Right lobe of liver (tissue), 6 donors: Measurements from ENCODE around the gene RPL18. TPM values are rescaled to one million over a fixed set of nuclear protein-coding genes. Genes with fewer than 3 reads are reported as not detected.

Experiments used
- ATAC-seq, 4 donors: fragments of 200-7000 bp; cut with Tn5 transposase; one replicate each; pipeline ENCODE4 v1.9.1; 2020; ENCODE audit warnings: mild to moderate bottlenecking in 4 of 4, moderate library complexity in 4 of 4
- DNase-seq, 3 donors: peaks; one replicate each; pipeline ENCODE4 v3.0.0-alpha.2; 2020
- H3K27ac ChIP-seq, 3 donors: fragments of 200-600 bp; one replicate each; pipeline ENCODE4 v1.8.0; 2022
- H3K27me3 ChIP-seq, 2 donors: fragments of 200-600 bp; one replicate each; pipeline ENCODE4 v1.8.0; 2022
- H3K36me3 ChIP-seq, 4 donors: fragments of 200-600 bp; sonication (generic) in 1 of 4; one replicate each; pipeline versions ENCODE4 v1.5.1 to v1.8.0; 2017 to 2022; ENCODE audit warnings: control low read depth in 1 of 4
- H3K4me1 ChIP-seq, 4 donors: fragments of 200-600 bp; sonication (generic) in 1 of 4; one replicate each; pipeline versions ENCODE4 v1.5.1 to v1.8.0; 2017 to 2022; ENCODE audit warnings: control low read depth in 1 of 4
- H3K4me3 ChIP-seq, 3 donors: fragments of 200-600 bp; one replicate each; pipeline ENCODE4 v1.8.0; 2022
- H3K9me3 ChIP-seq, 4 donors: fragments of 200-600 bp; sonication (generic) in 1 of 4; one replicate each; pipeline versions ENCODE4 v1.5.1 to v1.8.0; 2017 to 2022; ENCODE audit warnings: control low read depth in 1 of 4
- POLR2A ChIP-seq: fragments of 450-650 bp; IDR thresholded peaks from one replicate; pipeline ENCODE4 v1.6.1; 2017; ENCODE audit warnings: antibody characterized with exemption, mild to moderate bottlenecking
- WGBS: methylation state at CpG from one replicate; pipeline ENCODE4 v1.1.6; 2018; ENCODE audit warnings: low coverage, low lambda C conversion rate; ENCODE audit not compliant: insufficient coverage; ENCODE audit errors: missing lambda C conversion rate; 5-methylcytosine and 5-hydroxymethylcytosine counted together
- intact Hi-C, 2 donors: fragments of 100-400 bp; cut with DNase I; formaldehyde crosslinking; loops; one replicate each; pipeline versions ENCODE4 v1.11.2 to v1.14.1; 2022
- total RNA-seq, 6 experiments: library from RNA; depleted of rRNA in 2 of 6; stranded (reverse); fragments of >200 nt in 2 of 6; fragmentation: NEBNext Ultra II Directional in 3 of 6; extraction: Animal tissue kit (Norgen Biotek cat#: 25700) in 3 of 6; gene quantifications; one replicate each; pipeline versions ENCODE4 v1.1.0 to v1.2.4, GENCODE V29; 2016 to 2023
- TF ChIP-seq, protein P1 (sequence below), 4 donors: fragments of 200-600 bp in 3 of 4; fragments of 450-650 bp in 1 of 4; IDR thresholded peaks; one replicate each; pipeline versions ENCODE4 v1.5.1 to v1.8.0; 2016 to 2022; ENCODE audit warnings: antibody characterized with exemption in 4 of 4, mild to moderate bottlenecking in 2 of 4
- donor health status: DM: no; HTN: yes; CAD: no.
- donor health status: DM: no; HTN: no; CAD: no.
- donor health status: DM: no; HTN: no; CAD: no.
- donor health status: DM: no; HTN: yes; CAD: no.
- donor health status: DM: no; HTN: yes; CAD: no.

RPL18 gene
- total RNA-seq, 6 experiments from 2014 or later: 355 to 867 (median 385) TPM

DNA sequence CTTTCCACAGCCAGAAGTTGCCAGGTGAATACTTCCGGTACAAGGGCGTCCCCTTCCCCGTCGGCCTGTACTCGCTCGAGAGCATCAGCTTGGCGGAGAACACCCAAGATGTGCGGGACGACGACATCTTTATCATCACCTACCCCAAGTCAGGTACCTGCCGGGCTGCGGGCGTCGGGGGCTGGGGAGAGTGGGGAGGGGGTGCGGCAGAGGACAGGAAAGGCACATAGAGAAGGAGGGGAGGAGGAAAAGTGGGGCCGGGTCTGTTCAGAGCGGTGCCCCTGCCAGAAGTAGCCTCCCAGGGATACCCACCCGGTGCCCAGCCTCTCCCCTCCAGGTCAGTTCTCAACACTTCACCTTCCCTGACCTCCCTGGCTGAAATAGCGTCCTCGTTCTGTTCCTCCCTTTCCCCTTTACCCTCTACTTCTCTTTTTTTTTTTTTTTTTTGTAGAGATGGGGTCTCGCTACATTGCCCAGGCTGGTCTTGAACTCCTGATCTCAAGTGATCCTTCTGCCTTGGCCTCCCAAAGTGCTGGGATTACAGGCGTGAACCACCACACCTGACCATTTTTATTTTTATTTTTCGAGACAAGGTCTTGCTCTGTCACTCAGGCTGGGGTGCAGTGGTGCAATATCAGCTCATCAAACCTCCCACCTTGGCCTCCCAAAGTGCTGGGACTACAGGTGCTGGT, 42.9 kb downstream of the RPL18 start:
- Histone ChIP-seq H3K36me3 (no peaks in the 10 kb centered on the region), H3K27me3 (no peaks in the 10 kb centered on the region), H3K9me3 (no peaks in the 10 kb centered on the region), H3K27ac (no peak overlapping the region), H3K4me3 (no peak overlapping the region), H3K4me1 (no peaks in the 10 kb centered on the region)
- intact Hi-C loops: loop anchor here in 1 of 2 donors (10.0 kb wide), 1 partner anchor 81 kb away; no protein-coding TSS in a partner anchor
- TF ChIP-seq, protein P1, sequence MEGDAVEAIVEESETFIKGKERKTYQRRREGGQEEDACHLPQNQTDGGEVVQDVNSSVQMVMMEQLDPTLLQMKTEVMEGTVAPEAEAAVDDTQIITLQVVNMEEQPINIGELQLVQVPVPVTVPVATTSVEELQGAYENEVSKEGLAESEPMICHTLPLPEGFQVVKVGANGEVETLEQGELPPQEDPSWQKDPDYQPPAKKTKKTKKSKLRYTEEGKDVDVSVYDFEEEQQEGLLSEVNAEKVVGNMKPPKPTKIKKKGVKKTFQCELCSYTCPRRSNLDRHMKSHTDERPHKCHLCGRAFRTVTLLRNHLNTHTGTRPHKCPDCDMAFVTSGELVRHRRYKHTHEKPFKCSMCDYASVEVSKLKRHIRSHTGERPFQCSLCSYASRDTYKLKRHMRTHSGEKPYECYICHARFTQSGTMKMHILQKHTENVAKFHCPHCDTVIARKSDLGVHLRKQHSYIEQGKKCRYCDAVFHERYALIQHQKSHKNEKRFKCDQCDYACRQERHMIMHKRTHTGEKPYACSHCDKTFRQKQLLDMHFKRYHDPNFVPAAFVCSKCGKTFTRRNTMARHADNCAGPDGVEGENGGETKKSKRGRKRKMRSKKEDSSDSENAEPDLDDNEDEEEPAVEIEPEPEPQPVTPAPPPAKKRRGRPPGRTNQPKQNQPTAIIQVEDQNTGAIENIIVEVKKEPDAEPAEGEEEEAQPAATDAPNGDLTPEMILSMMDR (IDR thresholded peaks at IDR 0.05): no peak
- no peak for TF ChIP-seq POLR2A
- no peak for DNase-seq
- peak in 1 of 4 donors; percentile 17 for ATAC-seq
- 75% methylated on average over 15 of the region's 23 CpGs for WGBS

DNA sequence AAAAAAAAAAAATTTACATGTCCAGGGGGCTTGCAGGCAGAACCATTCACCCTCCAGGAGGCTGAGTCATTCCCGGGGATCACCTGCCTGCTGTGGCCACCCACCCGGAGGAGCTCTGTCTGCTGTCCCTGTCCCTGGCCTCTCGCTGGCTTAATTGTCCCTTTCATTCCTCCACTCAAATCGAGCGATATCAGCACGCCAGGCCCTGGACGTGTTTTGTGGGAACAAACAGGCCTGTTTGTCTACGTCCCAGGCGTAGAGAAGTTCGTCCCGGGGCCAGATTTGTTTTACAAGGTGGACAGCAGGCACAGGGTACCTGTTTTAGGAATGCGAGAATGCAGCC, 45.8 kb downstream of the RPL18 start:
- intact Hi-C loops: loop anchor here in 1 of 2 donors (10.0 kb wide), 1 partner anchor 78 kb away; no protein-coding TSS in a partner anchor
- H3K4me3 ChIP-seq: no peak overlapping the region
- 49% methylated on average over 3 of the region's 12 CpGs for WGBS
- no peak for DNase-seq
- no peaks in the 10 kb centered on the region for H3K27me3 ChIP-seq
- ATAC-seq: no peak
- TF ChIP-seq, protein P1 (IDR thresholded peaks at IDR 0.05): no peak
- no peak for TF ChIP-seq POLR2A
- no peaks in the 10 kb centered on the region for H3K9me3 ChIP-seq
- H3K4me1 ChIP-seq: no peaks in the 10 kb centered on the region
- no peak overlapping the region for H3K27ac ChIP-seq
- H3K36me3 ChIP-seq: no peaks in the 10 kb centered on the region

- ATAC-seq (peak in 1 of 4 donors; percentile 58), DNase-seq (no peak)
- no peak for TF ChIP-seq POLR2A
- TF ChIP-seq, protein P1 (IDR thresholded peaks at IDR 0.05): no peak
- intact Hi-C loops: loop anchor here in 1 of 2 donors (10.0 kb wide), 1 partner anchor 77 kb away; no protein-coding TSS in a partner anchor
- WGBS: 3% methylated on average over 2 of the region's 5 CpGs
- Histone ChIP-seq H3K27ac (no peak overlapping the region), H3K36me3 (no peaks in the 10 kb centered on the region), H3K4me1 (no peaks in the 10 kb centered on the region), H3K9me3 (no peaks in the 10 kb centered on the region), H3K27me3 (no peaks in the 10 kb centered on the region), H3K4me3 (no peak overlapping the region)
Measured at GRCh38 chr19:48571378-48572162, 47.4 kb downstream of the RPL18 start.

- 41% methylated on average over 7 of the region's 11 CpGs for WGBS
- DNase-seq: no peak
- TF ChIP-seq, protein P1 (IDR thresholded peaks at IDR 0.05): no peak
- TF ChIP-seq POLR2A: no peak
- intact Hi-C loops: loop anchor here in 1 of 2 donors (10.0 kb wide), 1 partner anchor 75 kb away; no protein-coding TSS in a partner anchor
- Histone ChIP-seq H3K36me3 (no peaks in the 10 kb centered on the region), H3K4me1 (no peaks in the 10 kb centered on the region), H3K4me3 (no peak overlapping the region), H3K27ac (no peak overlapping the region), H3K9me3 (no peaks in the 10 kb centered on the region), H3K27me3 (no peaks in the 10 kb centered on the region)
- ATAC-seq: no peak
Measured at GRCh38 chr19:48569814-48570213, 49.2 kb downstream of the RPL18 start.
